Measurements from ENCODE around the gene PATL1.

Gene PATL1, protein sequence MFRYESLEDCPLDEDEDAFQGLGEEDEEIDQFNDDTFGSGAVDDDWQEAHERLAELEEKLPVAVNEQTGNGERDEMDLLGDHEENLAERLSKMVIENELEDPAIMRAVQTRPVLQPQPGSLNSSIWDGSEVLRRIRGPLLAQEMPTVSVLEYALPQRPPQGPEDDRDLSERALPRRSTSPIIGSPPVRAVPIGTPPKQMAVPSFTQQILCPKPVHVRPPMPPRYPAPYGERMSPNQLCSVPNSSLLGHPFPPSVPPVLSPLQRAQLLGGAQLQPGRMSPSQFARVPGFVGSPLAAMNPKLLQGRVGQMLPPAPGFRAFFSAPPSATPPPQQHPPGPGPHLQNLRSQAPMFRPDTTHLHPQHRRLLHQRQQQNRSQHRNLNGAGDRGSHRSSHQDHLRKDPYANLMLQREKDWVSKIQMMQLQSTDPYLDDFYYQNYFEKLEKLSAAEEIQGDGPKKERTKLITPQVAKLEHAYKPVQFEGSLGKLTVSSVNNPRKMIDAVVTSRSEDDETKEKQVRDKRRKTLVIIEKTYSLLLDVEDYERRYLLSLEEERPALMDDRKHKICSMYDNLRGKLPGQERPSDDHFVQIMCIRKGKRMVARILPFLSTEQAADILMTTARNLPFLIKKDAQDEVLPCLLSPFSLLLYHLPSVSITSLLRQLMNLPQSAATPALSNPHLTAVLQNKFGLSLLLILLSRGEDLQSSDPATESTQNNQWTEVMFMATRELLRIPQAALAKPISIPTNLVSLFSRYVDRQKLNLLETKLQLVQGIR

DNA sequence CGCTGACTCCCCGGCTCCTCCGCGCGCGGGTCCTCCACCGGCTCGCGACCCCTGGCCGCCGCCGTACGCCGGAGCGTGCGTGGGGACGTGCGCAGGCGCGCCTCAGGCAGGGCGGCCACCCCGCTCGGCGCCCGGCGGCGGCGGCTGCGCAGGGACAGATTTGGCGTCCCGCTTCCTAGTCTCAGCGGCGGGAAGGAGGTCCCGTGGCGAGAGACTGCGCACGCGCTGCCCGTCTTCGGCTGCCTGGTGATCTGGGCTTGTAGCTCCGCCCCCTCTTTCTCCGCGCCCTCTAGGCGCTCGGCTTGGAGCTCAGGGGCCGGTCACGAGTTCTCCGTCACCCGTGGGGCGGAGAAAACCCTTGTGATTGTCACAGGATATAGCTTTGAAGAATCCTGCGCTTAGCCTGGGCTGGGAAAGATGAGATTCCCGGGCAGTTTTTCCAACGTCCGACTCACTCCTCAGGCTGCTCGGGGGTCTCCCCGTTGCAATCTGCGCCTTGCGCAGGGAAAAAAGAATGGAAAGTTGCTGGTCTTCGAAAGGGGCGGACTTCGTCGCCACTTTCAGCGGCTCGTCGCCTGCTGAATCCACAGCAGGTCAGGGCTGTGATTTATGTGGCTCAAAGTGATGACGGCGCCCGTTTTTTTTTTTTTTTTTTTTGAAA, at the start of gene PATL1:
Gene PATL1, minus strand, starts transcription at position 88 of the 661 bp plus-strand sequence. CDS start 142 bp downstream, outside the sequence.
- Histone ChIP-seq H3K27ac (ENCODE audit: extremely low read depth, low read depth, low read length) (peak within 1 kb of the TSS; percentile 66; the same call in 1 of the 2 replicates), H3K4me1 (ENCODE audit: control insufficient read depth, insufficient read depth, low read length) (no peaks in the 10 kb centered on the region), H3K9me3 (ENCODE audit: control insufficient read depth, insufficient read depth, low read depth, low read length) (no peaks in the 10 kb centered on the region), H3K4me3 (ENCODE audit: low read depth, low read length) (peak within 1 kb of the TSS; percentile 80), H3K36me3 (ENCODE audit: control insufficient read depth in 2 of 2, insufficient read depth in 1 of 2, low read length in 2 of 2) (peaks cover 24 to 28% of the 10 kb centered on the region in 2 experiments)
- ChIA-PET CTCF (interaction anchor here (0.5 to 1.9 kb wide), 7 partner anchors 11 to 1908 kb away, joined by 3 to 11 read pairs (median 3); partner anchors contain the start of gene CTNND1), POLR2A (interaction anchor here (0.6 to 1.8 kb wide), 26 partner anchors 9 to 356 kb away, joined by 3 to 39 read pairs (median 5); partner anchors contain the start of genes MRPL16, OSBP and STX3)
- TF ChIP-seq ZNF670 (tag by site-specific recombination; IDR thresholded peaks at IDR 0.05; ENCODE audit: low read depth), result no peak
- TF ChIP-seq ZNF112 (tag by site-specific recombination; IDR thresholded peaks at IDR 0.05), result no peak
- TF ChIP-seq, protein P1, sequence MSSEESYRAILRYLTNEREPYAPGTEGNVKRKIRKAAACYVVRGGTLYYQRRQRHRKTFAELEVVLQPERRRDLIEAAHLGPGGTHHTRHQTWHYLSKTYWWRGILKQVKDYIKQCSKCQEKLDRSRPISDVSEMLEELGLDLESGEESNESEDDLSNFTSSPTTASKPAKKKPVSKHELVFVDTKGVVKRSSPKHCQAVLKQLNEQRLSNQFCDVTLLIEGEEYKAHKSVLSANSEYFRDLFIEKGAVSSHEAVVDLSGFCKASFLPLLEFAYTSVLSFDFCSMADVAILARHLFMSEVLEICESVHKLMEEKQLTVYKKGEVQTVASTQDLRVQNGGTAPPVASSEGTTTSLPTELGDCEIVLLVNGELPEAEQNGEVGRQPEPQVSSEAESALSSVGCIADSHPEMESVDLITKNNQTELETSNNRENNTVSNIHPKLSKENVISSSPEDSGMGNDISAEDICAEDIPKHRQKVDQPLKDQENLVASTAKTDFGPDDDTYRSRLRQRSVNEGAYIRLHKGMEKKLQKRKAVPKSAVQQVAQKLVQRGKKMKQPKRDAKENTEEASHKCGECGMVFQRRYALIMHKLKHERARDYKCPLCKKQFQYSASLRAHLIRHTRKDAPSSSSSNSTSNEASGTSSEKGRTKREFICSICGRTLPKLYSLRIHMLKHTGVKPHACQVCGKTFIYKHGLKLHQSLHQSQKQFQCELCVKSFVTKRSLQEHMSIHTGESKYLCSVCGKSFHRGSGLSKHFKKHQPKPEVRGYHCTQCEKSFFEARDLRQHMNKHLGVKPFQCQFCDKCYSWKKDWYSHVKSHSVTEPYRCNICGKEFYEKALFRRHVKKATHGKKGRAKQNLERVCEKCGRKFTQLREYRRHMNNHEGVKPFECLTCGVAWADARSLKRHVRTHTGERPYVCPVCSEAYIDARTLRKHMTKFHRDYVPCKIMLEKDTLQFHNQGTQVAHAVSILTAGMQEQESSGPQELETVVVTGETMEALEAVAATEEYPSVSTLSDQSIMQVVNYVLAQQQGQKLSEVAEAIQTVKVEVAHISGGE (tag by site-specific recombination; conservative IDR thresholded peaks at IDR 0.05; ENCODE audit: low read depth), result peak; percentile 16; the same call in 1 of the 2 replicates
- TF ChIP-seq ZNF146 (tag by site-specific recombination; IDR thresholded peaks at IDR 0.05), result no peak
- peak; percentile 50; the same call in 1 of the 2 replicates for TF ChIP-seq ZBTB17 (tag by site-specific recombination; IDR thresholded peaks at IDR 0.05)
- TF ChIP-seq ZNF19 (tag by site-specific recombination; IDR thresholded peaks at IDR 0.05; ENCODE audit: low read depth), result no peak
- no peak for TF ChIP-seq ZNF221 (tag by site-specific recombination; IDR thresholded peaks at IDR 0.05; ENCODE audit: borderline replicate concordance)
- TF ChIP-seq ZNF37A (tag by site-specific recombination; IDR thresholded peaks at IDR 0.05), result no peak
- TF ChIP-seq ZNF777 (tag by site-specific recombination; IDR thresholded peaks at IDR 0.05; ENCODE audit: borderline replicate concordance), result no peak
- no peak for TF ChIP-seq SALL2 (tag by site-specific recombination; IDR thresholded peaks at IDR 0.05; ENCODE audit: borderline replicate concordance)
- no peak for TF ChIP-seq ZNF341 (tag by site-specific recombination; IDR thresholded peaks at IDR 0.05; ENCODE audit: low read depth)
- TF ChIP-seq, protein P2, sequence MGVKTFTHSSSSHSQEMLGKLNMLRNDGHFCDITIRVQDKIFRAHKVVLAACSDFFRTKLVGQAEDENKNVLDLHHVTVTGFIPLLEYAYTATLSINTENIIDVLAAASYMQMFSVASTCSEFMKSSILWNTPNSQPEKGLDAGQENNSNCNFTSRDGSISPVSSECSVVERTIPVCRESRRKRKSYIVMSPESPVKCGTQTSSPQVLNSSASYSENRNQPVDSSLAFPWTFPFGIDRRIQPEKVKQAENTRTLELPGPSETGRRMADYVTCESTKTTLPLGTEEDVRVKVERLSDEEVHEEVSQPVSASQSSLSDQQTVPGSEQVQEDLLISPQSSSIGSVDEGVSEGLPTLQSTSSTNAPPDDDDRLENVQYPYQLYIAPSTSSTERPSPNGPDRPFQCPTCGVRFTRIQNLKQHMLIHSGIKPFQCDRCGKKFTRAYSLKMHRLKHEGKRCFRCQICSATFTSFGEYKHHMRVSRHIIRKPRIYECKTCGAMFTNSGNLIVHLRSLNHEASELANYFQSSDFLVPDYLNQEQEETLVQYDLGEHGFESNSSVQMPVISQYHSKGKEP (tag by site-specific recombination; IDR thresholded peaks at IDR 0.05), result no peak
- TF ChIP-seq ZNF24 (tag by site-specific recombination; IDR thresholded peaks at IDR 0.05), result no peak
- TF ChIP-seq ZNF837 (tag by site-specific recombination; IDR thresholded peaks at IDR 0.05), result no peak
- TF ChIP-seq ZNF830 (tag by site-specific recombination; IDR thresholded peaks at IDR 0.05; ENCODE audit: low read depth), result no peak
- TF ChIP-seq, protein P3, sequence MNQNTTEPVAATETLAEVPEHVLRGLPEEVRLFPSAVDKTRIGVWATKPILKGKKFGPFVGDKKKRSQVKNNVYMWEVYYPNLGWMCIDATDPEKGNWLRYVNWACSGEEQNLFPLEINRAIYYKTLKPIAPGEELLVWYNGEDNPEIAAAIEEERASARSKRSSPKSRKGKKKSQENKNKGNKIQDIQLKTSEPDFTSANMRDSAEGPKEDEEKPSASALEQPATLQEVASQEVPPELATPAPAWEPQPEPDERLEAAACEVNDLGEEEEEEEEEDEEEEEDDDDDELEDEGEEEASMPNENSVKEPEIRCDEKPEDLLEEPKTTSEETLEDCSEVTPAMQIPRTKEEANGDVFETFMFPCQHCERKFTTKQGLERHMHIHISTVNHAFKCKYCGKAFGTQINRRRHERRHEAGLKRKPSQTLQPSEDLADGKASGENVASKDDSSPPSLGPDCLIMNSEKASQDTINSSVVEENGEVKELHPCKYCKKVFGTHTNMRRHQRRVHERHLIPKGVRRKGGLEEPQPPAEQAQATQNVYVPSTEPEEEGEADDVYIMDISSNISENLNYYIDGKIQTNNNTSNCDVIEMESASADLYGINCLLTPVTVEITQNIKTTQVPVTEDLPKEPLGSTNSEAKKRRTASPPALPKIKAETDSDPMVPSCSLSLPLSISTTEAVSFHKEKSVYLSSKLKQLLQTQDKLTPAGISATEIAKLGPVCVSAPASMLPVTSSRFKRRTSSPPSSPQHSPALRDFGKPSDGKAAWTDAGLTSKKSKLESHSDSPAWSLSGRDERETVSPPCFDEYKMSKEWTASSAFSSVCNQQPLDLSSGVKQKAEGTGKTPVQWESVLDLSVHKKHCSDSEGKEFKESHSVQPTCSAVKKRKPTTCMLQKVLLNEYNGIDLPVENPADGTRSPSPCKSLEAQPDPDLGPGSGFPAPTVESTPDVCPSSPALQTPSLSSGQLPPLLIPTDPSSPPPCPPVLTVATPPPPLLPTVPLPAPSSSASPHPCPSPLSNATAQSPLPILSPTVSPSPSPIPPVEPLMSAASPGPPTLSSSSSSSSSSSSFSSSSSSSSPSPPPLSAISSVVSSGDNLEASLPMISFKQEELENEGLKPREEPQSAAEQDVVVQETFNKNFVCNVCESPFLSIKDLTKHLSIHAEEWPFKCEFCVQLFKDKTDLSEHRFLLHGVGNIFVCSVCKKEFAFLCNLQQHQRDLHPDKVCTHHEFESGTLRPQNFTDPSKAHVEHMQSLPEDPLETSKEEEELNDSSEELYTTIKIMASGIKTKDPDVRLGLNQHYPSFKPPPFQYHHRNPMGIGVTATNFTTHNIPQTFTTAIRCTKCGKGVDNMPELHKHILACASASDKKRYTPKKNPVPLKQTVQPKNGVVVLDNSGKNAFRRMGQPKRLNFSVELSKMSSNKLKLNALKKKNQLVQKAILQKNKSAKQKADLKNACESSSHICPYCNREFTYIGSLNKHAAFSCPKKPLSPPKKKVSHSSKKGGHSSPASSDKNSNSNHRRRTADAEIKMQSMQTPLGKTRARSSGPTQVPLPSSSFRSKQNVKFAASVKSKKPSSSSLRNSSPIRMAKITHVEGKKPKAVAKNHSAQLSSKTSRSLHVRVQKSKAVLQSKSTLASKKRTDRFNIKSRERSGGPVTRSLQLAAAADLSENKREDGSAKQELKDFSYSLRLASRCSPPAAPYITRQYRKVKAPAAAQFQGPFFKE (tag by site-specific recombination; IDR thresholded peaks at IDR 0.05; ENCODE audit: borderline replicate concordance), result no peak
- no peak for TF ChIP-seq ZNF544 (tag by site-specific recombination; IDR thresholded peaks at IDR 0.05)
- TF ChIP-seq ZNF610 (tag by site-specific recombination; IDR thresholded peaks at IDR 0.05; ENCODE audit: borderline replicate concordance), result no peak
- no peak for TF ChIP-seq ZNF658 (tag by site-specific recombination; IDR thresholded peaks at IDR 0.05)
- no peak for TF ChIP-seq ZSCAN30 (tag by site-specific recombination; IDR thresholded peaks at IDR 0.05)
- TF ChIP-seq ZNF514 (tag by site-specific recombination; IDR thresholded peaks at IDR 0.05), result no peak
- TF ChIP-seq ZNF621 (tag by site-specific recombination; IDR thresholded peaks at IDR 0.05), result no peak
- TF ChIP-seq ZNF707 (tag by site-specific recombination; IDR thresholded peaks at IDR 0.05), result no peak
- TF ChIP-seq ZNF138 (tag by site-specific recombination; IDR thresholded peaks at IDR 0.05; ENCODE audit: borderline replicate concordance), result no peak
- TF ChIP-seq ZNF768 (tag by site-specific recombination; IDR thresholded peaks at IDR 0.05), result no peak

Measured in HEK293 (cell line).